Daoy (cell line): ENCODE results near the gene PPP1R3F. TPM values are rescaled to one million over a fixed set of nuclear protein-coding genes. Genes with fewer than 3 reads are reported as not detected.
"Not testable (repeated sequence)": the region's sequence is repeated elsewhere in the genome, so short reads cannot be mapped to it uniquely, and the experiment has no call there.

Source experiments
- DNase-seq: peaks from one replicate; pipeline ENCODE4 v3.0.0-alpha.2; 2015; ENCODE audit warnings: low read depth
- total RNA-seq: library from RNA; depleted of rRNA; stranded (reverse); fragments of >200 nt; shearing (Covaris generic); gene quantifications from 2 replicates; pipeline ENCODE4 v1.2.3, GENCODE V29; 2014

Gene PPP1R3F
- total RNA-seq, 1 experiment from 2014 or later = 6.5 TPM

DNA sequence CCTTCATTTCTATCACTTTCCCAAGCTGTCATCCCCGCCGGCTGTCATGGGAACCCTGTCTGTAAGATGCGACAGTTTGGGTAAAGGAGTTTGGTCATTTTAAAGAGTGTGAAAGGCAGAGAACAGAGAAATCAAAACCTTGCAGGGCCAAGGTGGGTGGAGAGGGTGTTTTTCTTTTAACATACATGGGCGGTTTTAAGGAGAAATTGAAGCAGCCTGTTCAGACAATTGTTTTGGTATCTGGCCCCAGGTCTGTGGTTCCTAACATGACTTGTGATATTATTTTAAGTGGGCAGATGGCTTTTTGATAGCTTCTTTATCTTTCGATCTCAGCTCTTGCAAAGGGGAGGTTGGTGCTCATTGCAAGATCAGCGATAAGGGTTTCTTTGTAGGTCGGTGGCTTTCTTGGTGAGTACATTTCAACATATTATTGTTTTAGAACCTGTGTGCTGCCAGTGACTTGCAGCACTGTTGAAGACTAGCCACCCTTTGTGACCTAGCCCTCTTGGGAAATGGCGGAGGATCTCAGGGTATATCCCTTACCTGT, 3.7 kb downstream of the PPP1R3F start:
- no peak for DNase-seq

DNA sequence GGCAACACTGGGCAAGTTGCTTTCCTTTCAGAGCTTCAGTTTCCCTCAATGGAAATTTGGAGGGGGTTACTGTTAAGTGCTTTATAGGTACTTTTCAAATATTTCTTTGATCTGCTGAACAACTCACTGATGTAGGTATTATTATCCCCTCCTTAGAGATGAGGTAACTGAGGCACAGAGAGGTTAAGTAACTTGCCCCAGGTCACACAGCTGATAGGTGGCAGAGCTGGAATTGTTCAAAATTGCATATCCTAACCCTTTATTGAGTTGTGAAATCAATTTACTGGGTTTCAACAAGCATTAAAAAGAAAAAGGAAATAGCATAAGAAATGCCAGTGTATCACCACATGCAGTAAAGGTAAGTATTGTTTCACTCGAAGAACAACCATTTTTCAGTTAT, 6.6 kb downstream of the PPP1R3F start:
- no peak for DNase-seq

DNA sequence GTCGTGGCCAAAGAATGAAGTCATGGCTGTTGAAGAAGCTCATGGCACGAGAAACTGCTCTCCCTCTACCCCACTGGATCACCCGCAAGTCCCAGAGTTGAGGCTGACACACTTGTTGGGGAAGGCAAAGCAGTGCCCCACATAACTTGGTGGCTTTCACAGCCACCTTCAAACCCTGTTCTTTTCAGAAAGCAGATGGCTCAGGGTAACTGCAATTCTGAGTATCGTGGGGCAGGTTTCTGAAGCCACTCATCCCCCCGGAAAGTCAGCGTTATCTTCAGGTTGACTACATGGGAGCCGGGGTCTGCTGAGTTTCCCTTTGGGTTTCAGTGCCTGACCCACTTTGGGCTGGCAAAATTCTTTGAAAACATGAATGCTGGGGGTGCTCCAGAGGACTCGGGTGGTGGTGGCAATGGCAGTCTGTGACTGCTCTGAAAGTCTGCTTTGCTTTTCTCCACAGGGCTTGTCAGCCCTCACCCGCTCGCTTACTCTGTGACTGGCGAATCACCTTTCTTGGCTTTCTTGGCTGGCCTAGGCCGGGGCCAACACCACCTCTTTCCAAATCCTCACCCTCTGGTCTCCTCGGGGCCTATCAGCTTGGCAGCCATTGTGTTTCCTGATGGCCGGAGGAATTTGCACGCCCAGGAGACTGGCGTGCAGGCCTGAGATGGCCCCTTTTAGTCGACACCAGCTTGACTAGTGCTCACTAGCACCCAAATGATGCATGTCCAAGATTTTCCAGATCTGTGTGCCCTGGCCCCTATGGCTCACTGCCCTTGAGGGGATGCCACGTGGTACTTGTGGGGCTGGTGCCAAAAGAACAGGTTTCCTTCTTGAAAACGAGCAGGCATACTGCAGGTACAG, 7.3 kb downstream of the PPP1R3F start:
- no peak for DNase-seq

- DNase-seq = no peak
Observed at GRCh38 chrX:49277535-49277830, 7.9 kb downstream of the PPP1R3F start.

DNA sequence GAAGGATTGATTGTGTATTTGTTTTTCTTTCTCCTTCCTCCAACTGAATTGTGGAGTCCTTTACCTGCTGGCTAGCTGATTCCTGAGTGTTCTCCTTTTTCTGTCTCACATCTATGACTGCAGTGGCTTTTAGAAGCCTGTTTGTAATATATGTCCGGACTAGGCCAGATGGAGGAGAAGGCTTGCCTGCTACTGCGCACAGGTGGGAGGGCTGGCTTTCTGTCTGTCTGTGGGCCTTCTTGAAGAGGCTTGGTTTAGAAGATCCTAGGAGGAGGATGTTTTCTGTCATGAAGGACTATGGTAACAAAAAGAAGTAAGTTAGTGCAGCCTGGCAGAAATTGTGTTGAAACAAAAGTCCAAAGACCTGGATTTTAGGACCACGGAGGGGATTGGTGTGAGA, 8.5 kb downstream of the PPP1R3F start:
- DNase-seq = no peak

GRCh38 chrX:49282647-49283011, 13.0 kb downstream of the PPP1R3F start:
- DNase-seq = no peak

DNA sequence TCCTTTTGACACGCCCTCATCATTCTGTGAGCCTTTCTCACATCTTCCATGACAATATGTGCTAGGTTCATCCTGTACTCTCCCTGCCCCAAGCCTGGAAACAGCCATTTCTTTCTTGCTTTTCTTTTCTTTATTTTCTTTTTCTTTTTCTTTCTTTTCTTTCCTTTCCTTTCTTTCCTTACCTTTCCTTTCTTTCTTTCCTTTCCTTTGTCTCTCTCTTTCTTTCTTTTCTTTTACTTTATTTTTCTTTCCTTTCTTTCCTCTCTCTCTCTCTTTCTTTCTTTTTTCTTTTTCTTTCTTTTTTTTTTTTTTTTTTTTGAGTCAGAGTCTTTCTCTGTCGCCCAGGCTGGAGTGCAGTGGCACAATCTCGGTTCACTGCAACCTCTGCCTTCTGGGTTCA, 14.6 kb downstream of the PPP1R3F start:
- no peak for DNase-seq

DNA sequence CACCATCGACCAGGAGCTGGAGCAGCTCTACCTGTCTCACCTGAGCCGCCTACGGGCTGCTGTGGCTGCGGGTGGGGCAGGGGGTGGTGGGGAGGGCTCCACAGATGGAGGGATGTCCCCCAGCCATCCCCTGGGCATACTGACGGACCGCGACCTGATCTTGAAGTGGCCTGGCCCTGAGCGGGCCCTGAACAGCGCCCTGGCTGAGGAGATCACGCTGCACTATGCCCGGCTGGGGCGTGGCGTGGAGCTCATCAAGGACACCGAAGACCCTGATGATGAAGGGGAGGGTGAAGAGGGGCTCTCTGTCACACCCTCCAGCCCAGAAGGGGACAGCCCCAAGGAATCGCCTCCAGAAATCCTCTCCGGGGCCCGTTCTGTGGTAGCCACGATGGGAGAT, 16.5 kb downstream of the PPP1R3F start:
- no peak for DNase-seq

- DNase-seq = no peak
Observed at GRCh38 chrX:49286581-49286980, 17.0 kb downstream of the PPP1R3F start.

- DNase-seq = no peak
Observed at GRCh38 chrX:49287665-49288064, 18.1 kb downstream of the PPP1R3F start.

- no peak for DNase-seq
Observed at GRCh38 chrX:49290215-49290614, 20.6 kb downstream of the PPP1R3F start.

GRCh38 chrX:49291615-49292337, 22.2 kb downstream of the PPP1R3F start:
- peak; percentile 55 for DNase-seq

GRCh38 chrX:49292400-49293362, 23.1 kb downstream of the PPP1R3F start:
- DNase-seq = no peak

GRCh38 chrX:49299293-49299692, 29.7 kb downstream of the PPP1R3F start:
- DNase-seq = not testable (repeated sequence)

DNA sequence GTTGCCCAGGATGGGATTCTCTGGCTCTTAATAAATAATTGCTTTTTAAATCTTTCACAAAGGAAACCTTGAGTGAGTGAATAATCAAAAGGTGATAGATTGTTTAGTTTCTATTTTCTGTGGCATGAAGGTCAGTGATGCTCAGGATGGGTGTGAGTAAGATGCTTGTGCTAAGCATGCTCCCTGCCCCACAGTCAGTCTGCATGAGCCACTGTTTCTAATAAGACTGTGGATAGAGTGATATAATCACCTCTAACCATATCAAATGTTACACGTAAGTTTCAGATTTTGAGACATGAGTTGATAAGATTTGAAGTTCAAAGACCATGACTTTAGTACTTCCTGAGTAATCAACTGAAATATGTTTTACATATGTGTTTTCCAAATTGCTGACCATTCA, 31.1 kb downstream of the PPP1R3F start:
- no peak for DNase-seq

DNA sequence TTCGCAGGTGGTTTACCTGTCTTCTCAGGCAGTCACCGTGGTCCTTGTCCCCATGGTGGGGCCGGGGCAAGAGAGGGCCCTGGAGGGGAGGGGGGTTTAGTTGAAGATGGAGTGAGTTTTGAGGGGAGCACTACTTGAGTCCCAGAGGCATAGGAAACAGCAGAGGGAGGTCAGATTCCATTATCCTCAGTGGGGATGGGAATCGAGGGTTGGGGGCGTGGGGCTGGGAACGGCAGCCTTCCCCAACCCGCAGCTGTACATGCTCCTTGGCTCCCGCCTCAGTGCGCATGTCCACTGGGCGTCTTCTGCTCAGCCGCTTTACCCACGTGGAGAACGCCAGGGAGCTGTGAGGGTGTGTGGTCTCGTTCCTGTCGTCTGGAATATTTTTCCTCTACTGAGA, 33.8 kb downstream of the PPP1R3F start, which contains the start of gene GAGE10:
Gene GAGE10, plus strand, starts transcription at position 301 of the 400 bp plus-strand sequence. CDS start 1,214 bp downstream, outside the sequence.
- DNase-seq = no peak

DNA sequence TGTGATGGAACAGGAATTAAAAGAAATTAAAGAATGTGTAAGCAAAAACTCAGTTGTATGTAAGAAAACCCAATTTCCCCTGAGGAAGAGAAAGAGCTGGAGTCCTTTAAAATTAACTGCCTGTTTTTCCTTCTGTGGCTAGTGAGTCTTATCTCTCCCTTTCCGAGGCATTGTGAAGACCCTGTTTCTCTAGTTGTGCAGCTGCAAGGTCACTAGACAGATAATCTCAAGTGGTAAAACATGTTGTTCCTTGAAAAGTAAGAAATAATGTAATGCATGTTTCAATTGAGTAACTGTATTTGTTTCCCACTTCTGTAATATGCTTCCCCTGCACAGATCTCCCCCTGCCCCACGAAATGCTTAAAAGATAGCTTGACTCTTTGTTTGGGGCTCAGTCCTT, 38.2 kb downstream of the PPP1R3F start:
- DNase-seq = not testable (repeated sequence)

DNA sequence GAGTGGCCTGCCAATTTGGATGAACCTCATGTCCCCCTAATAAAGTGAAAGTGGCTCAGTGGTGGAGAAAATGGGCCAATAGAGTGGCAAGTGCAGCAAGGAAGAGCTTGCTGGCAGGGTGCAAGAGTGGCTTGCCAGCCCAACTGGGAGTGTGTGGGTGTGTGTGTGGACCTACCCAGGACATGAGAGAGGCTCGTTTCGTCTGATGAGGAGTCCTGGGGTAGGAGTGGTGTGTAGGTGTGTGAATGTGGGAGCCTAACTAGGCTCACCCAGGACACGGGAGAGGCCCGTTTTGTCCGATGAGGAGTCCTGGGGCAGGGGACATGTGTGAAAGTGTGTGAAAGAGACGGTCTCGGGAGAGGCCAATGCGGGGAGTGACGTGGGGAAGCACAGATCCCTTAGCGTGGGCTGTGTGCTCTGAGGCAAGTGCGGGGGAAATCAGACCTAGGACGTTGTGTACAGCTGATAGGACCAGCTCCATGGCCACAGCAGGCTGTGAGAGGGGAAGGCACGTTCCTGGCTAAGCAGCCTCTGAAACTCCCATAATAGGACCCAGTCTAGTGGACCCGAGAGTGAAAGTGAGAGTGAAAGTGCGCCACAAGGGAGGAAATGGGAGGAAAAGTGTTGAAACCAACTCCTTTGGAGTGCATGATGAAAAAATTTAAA, 39.1 kb downstream of the PPP1R3F start:
- DNase-seq = peak; percentile 38

- DNase-seq = peak; percentile 20
Observed at GRCh38 chrX:49309401-49309981, 39.9 kb downstream of the PPP1R3F start.

DNA sequence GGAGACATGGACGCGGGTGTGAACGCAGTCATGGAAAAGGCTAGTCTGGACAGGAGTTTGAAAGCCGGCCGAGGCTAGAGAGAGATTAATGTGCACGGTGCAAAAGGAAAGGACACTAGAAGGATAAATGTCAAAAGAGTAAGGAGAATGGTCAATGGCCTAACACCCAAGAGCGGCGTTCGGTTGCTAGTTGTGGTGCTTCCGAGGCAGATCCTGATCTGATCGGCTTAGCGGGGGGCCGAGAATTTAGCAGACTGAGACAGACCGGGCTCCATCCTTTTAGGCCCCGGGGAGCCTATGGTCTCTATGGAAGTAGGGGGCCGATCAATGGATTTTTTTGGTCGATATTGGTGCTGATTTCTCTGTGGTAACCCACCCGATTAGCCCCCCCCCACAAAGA, 40.8 kb downstream of the PPP1R3F start:
- no peak for DNase-seq

DNA sequence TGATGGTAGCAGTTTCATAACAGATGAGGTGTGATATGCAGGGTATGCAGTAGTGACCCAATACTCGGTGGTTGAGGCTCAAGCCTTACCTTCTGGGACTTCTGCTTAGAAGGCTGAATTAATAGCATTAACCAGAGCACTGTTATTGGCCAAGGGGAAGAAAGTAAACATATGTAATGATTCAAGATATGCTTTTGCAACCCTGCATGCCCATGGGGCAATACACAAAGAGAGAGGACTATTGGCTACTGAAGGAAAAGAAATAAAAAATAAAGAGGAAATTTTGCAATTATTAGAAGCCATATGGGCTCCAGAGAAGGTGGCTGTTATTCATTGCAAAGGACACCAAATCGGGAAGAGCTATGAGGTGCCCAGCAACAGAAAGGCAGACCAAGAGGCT, 42.6 kb downstream of the PPP1R3F start:
- no peak for DNase-seq
